ENCODE data around the gene DIAPH2.

GRCh38 chrX:97027384-97027922 lies 342.8 kb downstream of the DIAPH2 start:
- TF ChIP-seq CTCF (IDR thresholded peaks at IDR 0.05; ENCODE audit: low read depth, low read length, poor library complexity, severe bottlenecking): no peak
- TF ChIP-seq EZH2phosphoT487 (IDR thresholded peaks at IDR 0.05; ENCODE audit: borderline replicate concordance, low read length): no peak

Data from DOHH2 (cell line).